H1 (cell line): ENCODE measurements around the gene LUC7L3.

Source experiments
- CEBPB ChIP-seq: IDR thresholded peaks from 2 replicates; pipeline ENCODE4 v1.6.1; 2012; ENCODE audit warnings: low read depth, low read length
- EZH2 ChIP-seq: fragments of 200-600 bp; sonication (generic); IDR thresholded peaks from 2 replicates; pipeline ENCODE4 v1.7.1; 2012; ENCODE audit warnings: low read depth, mild to moderate bottlenecking, moderate library complexity, low read length, inconsistent platforms; ENCODE audit not compliant: severe bottlenecking
- JUND ChIP-seq: IDR thresholded peaks from 2 replicates; pipeline ENCODE4 v1.6.1; 2011; ENCODE audit warnings: mild to moderate bottlenecking, improper control_type of control experiment, low read length
- MAFK ChIP-seq: IDR thresholded peaks from 2 replicates; pipeline ENCODE4 v1.6.1; 2012; ENCODE audit warnings: low read depth, mild to moderate bottlenecking, improper control_type of control experiment, low read length
- POLR2A ChIP-seq, 2 experiments: IDR thresholded peaks; 1 replicate in 1 of 2; 2 replicates in 1 of 2; pipeline ENCODE4 v1.6.1; 2011; ENCODE audit warnings: low read depth in 2 of 2, low read length in 2 of 2, mild to moderate bottlenecking in 2 of 2; ENCODE audit errors: control extremely low read depth in 1 of 2
- RFX5 ChIP-seq: IDR thresholded peaks from 2 replicates; pipeline ENCODE4 v1.6.1; 2011; ENCODE audit warnings: low read depth, low read length, improper control_type of control experiment, borderline replicate concordance
- TAF1 ChIP-seq: IDR thresholded peaks from 2 replicates; pipeline ENCODE4 v1.6.1; 2011; ENCODE audit warnings: mild to moderate bottlenecking, low read depth, low read length
- TF ChIP-seq, protein P1 (sequence below): IDR thresholded peaks from 2 replicates; pipeline ENCODE4 v1.6.1; 2011; ENCODE audit warnings: low read length, improper control_type of control experiment
- TF ChIP-seq, protein P2 (sequence below), 3 experiments: IDR thresholded peaks; 1 replicate in 2 of 3; 2 replicates in 1 of 3; pipeline versions ENCODE4 v1.5.1 to v1.6.1; 2011; ENCODE audit warnings: low read length in 3 of 3, mild to moderate bottlenecking in 3 of 3, inconsistent platforms in 2 of 3, low read depth in 1 of 3, moderate library complexity in 1 of 3; ENCODE audit not compliant: insufficient read depth in 1 of 3; ENCODE audit errors: control extremely low read depth in 1 of 3
- TF ChIP-seq, protein P3 (sequence below): IDR thresholded peaks from 2 replicates; pipeline ENCODE4 v1.6.1; 2011; ENCODE audit warnings: low read depth, mild to moderate bottlenecking, low read length; ENCODE audit not compliant: insufficient read depth
- TF ChIP-seq, protein P4 (sequence below): IDR thresholded peaks from 2 replicates; pipeline ENCODE4 v1.6.1; 2012; ENCODE audit warnings: inconsistent platforms

DNA sequence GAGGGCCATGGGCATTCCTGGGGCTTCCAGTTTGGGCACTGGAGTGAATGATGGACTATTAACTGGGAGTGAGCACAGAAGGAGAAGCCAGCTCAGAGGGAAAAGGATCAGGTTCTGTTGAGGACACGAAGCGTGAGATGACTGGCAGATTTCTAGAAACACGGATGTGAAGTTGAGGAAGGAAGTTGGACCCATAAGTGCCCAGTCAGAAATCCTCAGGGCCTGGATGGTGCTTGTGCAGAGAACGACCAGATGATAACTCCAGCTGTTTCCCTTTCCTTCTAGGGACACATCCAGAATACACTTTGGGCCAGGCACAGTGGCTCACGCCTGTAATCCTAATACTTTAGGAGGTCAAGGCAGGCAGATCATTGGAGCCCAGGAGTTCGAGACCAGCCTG, 71.2 kb downstream of the LUC7L3 start:
- TF ChIP-seq MAFK = no peak
- TF ChIP-seq JUND = no peak
- TF ChIP-seq, protein P1, sequence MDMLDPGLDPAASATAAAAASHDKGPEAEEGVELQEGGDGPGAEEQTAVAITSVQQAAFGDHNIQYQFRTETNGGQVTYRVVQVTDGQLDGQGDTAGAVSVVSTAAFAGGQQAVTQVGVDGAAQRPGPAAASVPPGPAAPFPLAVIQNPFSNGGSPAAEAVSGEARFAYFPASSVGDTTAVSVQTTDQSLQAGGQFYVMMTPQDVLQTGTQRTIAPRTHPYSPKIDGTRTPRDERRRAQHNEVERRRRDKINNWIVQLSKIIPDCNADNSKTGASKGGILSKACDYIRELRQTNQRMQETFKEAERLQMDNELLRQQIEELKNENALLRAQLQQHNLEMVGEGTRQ = no peak
- no peak for TF ChIP-seq EZH2
- TF ChIP-seq, protein P2, sequence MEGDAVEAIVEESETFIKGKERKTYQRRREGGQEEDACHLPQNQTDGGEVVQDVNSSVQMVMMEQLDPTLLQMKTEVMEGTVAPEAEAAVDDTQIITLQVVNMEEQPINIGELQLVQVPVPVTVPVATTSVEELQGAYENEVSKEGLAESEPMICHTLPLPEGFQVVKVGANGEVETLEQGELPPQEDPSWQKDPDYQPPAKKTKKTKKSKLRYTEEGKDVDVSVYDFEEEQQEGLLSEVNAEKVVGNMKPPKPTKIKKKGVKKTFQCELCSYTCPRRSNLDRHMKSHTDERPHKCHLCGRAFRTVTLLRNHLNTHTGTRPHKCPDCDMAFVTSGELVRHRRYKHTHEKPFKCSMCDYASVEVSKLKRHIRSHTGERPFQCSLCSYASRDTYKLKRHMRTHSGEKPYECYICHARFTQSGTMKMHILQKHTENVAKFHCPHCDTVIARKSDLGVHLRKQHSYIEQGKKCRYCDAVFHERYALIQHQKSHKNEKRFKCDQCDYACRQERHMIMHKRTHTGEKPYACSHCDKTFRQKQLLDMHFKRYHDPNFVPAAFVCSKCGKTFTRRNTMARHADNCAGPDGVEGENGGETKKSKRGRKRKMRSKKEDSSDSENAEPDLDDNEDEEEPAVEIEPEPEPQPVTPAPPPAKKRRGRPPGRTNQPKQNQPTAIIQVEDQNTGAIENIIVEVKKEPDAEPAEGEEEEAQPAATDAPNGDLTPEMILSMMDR (IDR thresholded peaks at IDR 0.05; ENCODE audit: control extremely low read depth in 1 of 3, insufficient read depth in 1 of 3, low read depth in 1 of 3, low read length in 3 of 3) = no peak
- no peak for TF ChIP-seq TAF1
- no peak for TF ChIP-seq POLR2A (IDR thresholded peaks at IDR 0.05; ENCODE audit: control extremely low read depth in 1 of 2, low read depth in 2 of 2, low read length in 2 of 2)
- TF ChIP-seq, protein P3, sequence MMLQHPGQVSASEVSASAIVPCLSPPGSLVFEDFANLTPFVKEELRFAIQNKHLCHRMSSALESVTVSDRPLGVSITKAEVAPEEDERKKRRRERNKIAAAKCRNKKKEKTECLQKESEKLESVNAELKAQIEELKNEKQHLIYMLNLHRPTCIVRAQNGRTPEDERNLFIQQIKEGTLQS = no peak
- no peak for TF ChIP-seq CEBPB
- no peak for TF ChIP-seq RFX5
- TF ChIP-seq, protein P4, sequence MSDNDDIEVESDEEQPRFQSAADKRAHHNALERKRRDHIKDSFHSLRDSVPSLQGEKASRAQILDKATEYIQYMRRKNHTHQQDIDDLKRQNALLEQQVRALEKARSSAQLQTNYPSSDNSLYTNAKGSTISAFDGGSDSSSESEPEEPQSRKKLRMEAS = no peak
